GM21360 (cell line): ENCODE measurements around the gene DNAJC13.

Source experiments
- ATAC-seq: cut with Tn5 transposase; IDR thresholded peaks from one replicate; pipeline ENCODE4 v1.9.1; 2021; ENCODE audit warnings: mild to moderate bottlenecking, moderate library complexity; ENCODE audit not compliant: unreplicated experiment

DNAJC13 gene

GRCh38 chr3:132587401-132587800 is 170.1 kb downstream of the DNAJC13 start:
- ATAC-seq = no peak
